Colonic mucosa (tissue), 4 donors: Measurements from ENCODE around the gene GRIP1. TPM values are rescaled to one million over a fixed set of nuclear protein-coding genes. Genes with fewer than 3 reads are reported as not detected.

ENCODE experiments used
- DNase-seq: peaks from one replicate; pipeline ENCODE4 v3.0.0-alpha.2; 2020
- H3K27ac ChIP-seq: fragments of 200-600 bp; one replicate; pipeline ENCODE4 v1.8.0; 2021
- H3K27me3 ChIP-seq: fragments of 200-600 bp; one replicate; pipeline ENCODE4 v1.8.0; 2021
- H3K36me3 ChIP-seq: fragments of 200-600 bp; one replicate; pipeline ENCODE4 v1.8.0; 2021
- H3K4me1 ChIP-seq: fragments of 200-600 bp; one replicate; pipeline ENCODE4 v1.8.0; 2021; ENCODE audit warnings: mild to moderate bottlenecking
- H3K4me3 ChIP-seq: fragments of 200-600 bp; one replicate; pipeline ENCODE4 v1.8.0; 2021
- H3K9ac ChIP-seq, 2 donors: one replicate each; pipeline ENCODE4 v1.7.0; 2013; ENCODE audit warnings: control low read depth in 2 of 2, low read depth in 2 of 2, low read length in 2 of 2
- H3K9me3 ChIP-seq: fragments of 200-600 bp; one replicate; pipeline ENCODE4 v1.8.0; 2021
- intact Hi-C: fragments of 100-400 bp; cut with DNase I; formaldehyde crosslinking; loops from one replicate; pipeline ENCODE4 v1.14.1; 2022
- total RNA-seq, 2 donors: library from RNA; stranded (reverse); fragmentation: NEBNext Ultra II Directional in 1 of 2; extraction: Animal tissue kit (Norgen Biotek cat#: 25700) in 1 of 2; gene quantifications; one replicate each; pipeline ENCODE4 v1.2.1, GENCODE V29; 2021
- TF ChIP-seq, protein P1 (sequence below): fragments of 200-600 bp; IDR thresholded peaks from one replicate; pipeline ENCODE4 v1.8.0; 2022; ENCODE audit warnings: antibody characterized with exemption, mild to moderate bottlenecking
- donor health status: healthy.
- donor health status: DM: no; HTN: no; CAD: no.
- donor health status: DM: no; HTN: no; CAD: no.

Gene GRIP1, protein sequence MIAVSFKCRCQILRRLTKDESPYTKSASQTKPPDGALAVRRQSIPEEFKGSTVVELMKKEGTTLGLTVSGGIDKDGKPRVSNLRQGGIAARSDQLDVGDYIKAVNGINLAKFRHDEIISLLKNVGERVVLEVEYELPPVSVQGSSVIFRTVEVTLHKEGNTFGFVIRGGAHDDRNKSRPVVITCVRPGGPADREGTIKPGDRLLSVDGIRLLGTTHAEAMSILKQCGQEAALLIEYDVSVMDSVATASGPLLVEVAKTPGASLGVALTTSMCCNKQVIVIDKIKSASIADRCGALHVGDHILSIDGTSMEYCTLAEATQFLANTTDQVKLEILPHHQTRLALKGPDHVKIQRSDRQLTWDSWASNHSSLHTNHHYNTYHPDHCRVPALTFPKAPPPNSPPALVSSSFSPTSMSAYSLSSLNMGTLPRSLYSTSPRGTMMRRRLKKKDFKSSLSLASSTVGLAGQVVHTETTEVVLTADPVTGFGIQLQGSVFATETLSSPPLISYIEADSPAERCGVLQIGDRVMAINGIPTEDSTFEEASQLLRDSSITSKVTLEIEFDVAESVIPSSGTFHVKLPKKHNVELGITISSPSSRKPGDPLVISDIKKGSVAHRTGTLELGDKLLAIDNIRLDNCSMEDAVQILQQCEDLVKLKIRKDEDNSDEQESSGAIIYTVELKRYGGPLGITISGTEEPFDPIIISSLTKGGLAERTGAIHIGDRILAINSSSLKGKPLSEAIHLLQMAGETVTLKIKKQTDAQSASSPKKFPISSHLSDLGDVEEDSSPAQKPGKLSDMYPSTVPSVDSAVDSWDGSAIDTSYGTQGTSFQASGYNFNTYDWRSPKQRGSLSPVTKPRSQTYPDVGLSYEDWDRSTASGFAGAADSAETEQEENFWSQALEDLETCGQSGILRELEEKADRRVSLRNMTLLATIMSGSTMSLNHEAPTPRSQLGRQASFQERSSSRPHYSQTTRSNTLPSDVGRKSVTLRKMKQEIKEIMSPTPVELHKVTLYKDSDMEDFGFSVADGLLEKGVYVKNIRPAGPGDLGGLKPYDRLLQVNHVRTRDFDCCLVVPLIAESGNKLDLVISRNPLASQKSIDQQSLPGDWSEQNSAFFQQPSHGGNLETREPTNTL
- total RNA-seq: 1 to 10 TPM; 3.7 to 6.2 TPM

DNA sequence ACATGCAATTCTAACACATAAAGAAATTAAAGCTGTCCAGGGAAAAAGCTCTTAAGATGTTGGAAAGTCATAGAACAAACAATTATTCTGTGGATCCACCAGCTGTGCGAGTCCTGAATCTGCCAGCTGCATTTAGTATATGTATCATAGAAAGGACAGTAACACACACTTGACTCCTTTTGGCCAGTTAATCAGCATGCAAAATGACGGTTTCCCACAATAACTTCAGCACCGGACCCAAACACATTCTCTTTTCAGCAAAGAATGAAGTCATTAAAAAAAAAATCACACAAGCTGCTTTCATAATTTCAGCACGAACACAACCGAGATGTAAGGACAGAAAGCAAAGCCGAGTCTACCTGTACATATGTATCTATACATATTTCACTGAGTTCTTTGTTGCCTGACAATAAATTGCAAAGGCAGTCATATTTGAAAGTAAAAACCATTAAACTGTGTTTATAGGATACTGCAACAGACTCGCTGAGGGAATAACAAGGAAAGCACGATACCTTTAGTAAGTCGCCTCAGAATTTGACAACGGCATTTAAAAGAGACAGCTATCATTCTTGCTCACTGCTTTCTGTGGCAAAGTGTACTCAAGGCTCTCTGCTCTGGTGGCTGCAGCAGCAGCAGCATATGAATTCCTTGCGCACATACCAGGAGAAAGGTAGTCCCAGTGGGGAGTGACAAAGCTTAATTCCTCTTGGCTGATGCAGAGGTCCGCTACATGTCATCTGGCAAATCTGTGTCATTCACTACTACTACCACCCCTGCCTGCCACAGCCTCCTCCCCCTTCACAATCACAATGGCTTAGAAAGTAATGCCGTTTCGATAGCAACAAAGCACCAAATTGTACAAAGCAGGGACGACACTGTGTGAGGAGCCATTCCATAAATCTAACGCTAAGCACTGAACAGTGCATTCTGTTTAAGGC lies at the start of gene GRIP1:
TSS of gene GRIP1 (minus strand) at position 739 of the 938 bp plus-strand sequence. CDS start at position 567, 172 bp downstream.
- Histone ChIP-seq H3K9ac (no peak within 1 kb of the TSS), H3K36me3 (no peaks in the 10 kb centered on the region), H3K4me3 (no peak within 1 kb of the TSS), H3K9me3 (no peaks in the 10 kb centered on the region), H3K27ac (no peak within 1 kb of the TSS), H3K27me3 (no peaks in the 10 kb centered on the region), H3K4me1 (no peaks in the 10 kb centered on the region)
- no peak for DNase-seq
- TF ChIP-seq, protein P1, sequence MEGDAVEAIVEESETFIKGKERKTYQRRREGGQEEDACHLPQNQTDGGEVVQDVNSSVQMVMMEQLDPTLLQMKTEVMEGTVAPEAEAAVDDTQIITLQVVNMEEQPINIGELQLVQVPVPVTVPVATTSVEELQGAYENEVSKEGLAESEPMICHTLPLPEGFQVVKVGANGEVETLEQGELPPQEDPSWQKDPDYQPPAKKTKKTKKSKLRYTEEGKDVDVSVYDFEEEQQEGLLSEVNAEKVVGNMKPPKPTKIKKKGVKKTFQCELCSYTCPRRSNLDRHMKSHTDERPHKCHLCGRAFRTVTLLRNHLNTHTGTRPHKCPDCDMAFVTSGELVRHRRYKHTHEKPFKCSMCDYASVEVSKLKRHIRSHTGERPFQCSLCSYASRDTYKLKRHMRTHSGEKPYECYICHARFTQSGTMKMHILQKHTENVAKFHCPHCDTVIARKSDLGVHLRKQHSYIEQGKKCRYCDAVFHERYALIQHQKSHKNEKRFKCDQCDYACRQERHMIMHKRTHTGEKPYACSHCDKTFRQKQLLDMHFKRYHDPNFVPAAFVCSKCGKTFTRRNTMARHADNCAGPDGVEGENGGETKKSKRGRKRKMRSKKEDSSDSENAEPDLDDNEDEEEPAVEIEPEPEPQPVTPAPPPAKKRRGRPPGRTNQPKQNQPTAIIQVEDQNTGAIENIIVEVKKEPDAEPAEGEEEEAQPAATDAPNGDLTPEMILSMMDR: no peak
- intact Hi-C loops: no loop called here

DNA sequence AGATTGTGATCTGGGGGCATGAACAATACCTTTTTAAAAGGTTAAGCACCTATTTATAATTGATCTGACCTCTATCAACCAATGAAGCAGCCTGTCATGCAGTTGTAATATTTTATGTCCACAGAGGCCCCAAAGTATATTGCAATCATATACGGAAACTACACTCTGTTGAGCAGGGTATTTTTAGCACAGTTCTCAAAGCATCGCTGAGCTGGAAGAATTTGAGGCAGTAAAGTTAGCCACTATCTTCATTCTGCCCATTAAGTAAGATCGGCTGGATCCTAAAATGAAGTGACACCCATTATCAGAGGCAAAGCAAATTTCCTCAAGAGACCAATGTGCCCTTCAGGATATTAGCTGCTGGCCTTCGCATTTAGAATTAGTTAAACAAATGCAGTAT lies 47.7 kb upstream of the GRIP1 start:
- DNase-seq: no peak
- Histone ChIP-seq H3K4me3 (no peak overlapping the region), H3K9ac (no peak overlapping the region), H3K36me3 (no peaks in the 10 kb centered on the region), H3K27me3 (no peaks in the 10 kb centered on the region), H3K4me1 (no peaks in the 10 kb centered on the region), H3K9me3 (no peaks in the 10 kb centered on the region), H3K27ac (no peak overlapping the region)
- TF ChIP-seq, protein P1: no peak
- intact Hi-C loops: no loop called here

DNA sequence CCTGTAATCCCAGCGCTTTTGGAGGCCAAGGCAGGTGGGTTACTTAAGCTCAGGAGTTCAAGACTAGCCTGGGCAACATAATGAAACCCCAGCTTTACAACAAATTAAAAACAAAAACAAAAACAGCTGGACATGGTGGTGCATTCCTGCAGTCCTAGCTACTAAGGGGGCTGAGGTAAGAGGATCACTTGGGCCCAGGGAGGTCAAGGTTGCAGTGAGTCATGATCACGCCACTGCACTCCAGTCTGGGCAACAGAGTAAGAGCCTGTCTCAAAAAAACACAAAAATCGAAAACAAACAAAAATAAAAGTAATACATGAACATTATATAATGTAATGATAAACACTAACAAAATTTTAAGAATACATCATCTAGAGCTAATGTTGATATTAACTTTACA lies 46.2 kb upstream of the GRIP1 start:
- Histone ChIP-seq H3K9ac (no peak overlapping the region), H3K9me3 (no peaks in the 10 kb centered on the region), H3K4me1 (no peaks in the 10 kb centered on the region), H3K27me3 (no peaks in the 10 kb centered on the region), H3K27ac (no peak overlapping the region), H3K4me3 (no peak overlapping the region), H3K36me3 (no peaks in the 10 kb centered on the region)
- no peak for DNase-seq
- intact Hi-C loops: no loop called here
- TF ChIP-seq, protein P1: no peak

DNA sequence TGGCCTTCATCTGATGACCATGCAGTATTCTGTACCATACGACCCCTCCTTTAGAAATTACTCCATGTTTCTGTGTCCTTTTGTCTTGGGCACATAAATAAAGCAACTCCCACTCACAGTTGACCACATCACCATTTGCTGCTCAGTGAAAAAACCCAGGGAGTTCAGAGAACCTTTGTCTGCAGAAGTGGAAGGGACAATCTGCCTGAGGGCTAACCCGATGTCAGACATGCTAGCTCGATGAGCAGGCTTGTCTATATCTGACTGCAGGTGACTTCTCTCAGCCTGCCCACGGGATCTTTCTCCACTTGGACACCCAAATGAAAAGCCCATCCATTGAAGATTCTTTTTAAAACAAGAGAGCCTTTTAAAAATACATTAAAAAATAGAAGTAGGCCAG lies 45.7 kb upstream of the GRIP1 start:
- Histone ChIP-seq H3K36me3 (no peaks in the 10 kb centered on the region), H3K4me3 (no peak overlapping the region), H3K27me3 (no peaks in the 10 kb centered on the region), H3K27ac (no peak overlapping the region), H3K4me1 (no peaks in the 10 kb centered on the region), H3K9ac (no peak overlapping the region), H3K9me3 (no peaks in the 10 kb centered on the region)
- DNase-seq: no peak
- intact Hi-C loops: no loop called here
- TF ChIP-seq, protein P1: no peak
